Large intestine (tissue), 3 donors: ENCODE results near the gene ATP1A1. TPM values are rescaled to one million over a fixed set of nuclear protein-coding genes. Genes with fewer than 3 reads are reported as not detected.

Experiments used
- DNase-seq, 2 donors: peaks; one replicate each; pipeline versions ENCODE4 v3.0.0 to v3.0.0-alpha.2; 2013
- H3K27ac ChIP-seq: one replicate; pipeline ENCODE4 v1.5.1; 2013; ENCODE audit warnings: low read length
- H3K27me3 ChIP-seq: 2 replicates; pipeline ENCODE4 v1.6.1; 2013; ENCODE audit warnings: low read length; ENCODE audit not compliant: control insufficient read depth, insufficient read depth
- H3K36me3 ChIP-seq: 2 replicates; pipeline ENCODE4 v1.6.1; 2013; ENCODE audit warnings: low read length; ENCODE audit not compliant: control insufficient read depth, insufficient read depth
- H3K4me1 ChIP-seq: one replicate; pipeline ENCODE4 v1.6.1; 2013; ENCODE audit warnings: low read length; ENCODE audit not compliant: control insufficient read depth, insufficient read depth
- H3K4me3 ChIP-seq: one replicate; pipeline ENCODE4 v1.5.1; 2013; ENCODE audit warnings: low read length
- H3K9me3 ChIP-seq: one replicate; pipeline ENCODE4 v1.6.1; 2013; ENCODE audit warnings: mild to moderate bottlenecking, low read depth, low read length, moderate library complexity; ENCODE audit not compliant: control insufficient read depth
- WGBS: methylation state at CpG from one replicate; pipeline ENCODE4 v1.1.5; 2013; ENCODE audit warnings: low lambda C conversion rate; ENCODE audit not compliant: insufficient coverage; 5-methylcytosine and 5-hydroxymethylcytosine counted together
- polyA plus RNA-seq: library from polyadenylated mRNA; unstranded; fragments of 120-200 nt; gene quantifications from one replicate; pipeline ENCODE4 v1.2.1, GENCODE V29; 2013

ATP1A1 gene
- polyA plus RNA-seq, 1 donor: 823 TPM

DNA sequence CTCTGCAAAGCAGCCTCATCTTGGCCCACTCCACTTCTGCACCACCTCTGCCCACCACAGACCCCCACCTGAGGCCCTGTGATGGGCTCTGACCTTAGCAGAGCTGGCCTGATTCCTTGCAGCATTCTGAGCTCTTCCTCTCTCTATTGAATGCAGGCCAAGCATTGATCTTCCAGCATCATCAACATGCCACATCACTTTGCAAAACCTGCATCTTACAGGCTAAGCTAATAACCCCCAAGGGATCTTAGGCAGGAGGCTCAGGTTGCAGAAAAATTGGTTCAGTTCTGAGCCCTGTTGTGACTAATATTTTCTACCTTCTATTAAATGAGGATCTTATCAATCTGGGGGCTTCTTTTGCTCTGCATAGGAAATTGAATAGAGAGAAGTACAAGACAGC, 78.7 kb downstream of the ATP1A1 start:
- no peaks in the 10 kb centered on the region for H3K9me3 ChIP-seq
- DNase-seq: no peak
- H3K27ac ChIP-seq: no peak overlapping the region
- peaks cover 8% of the 10 kb centered on the region for H3K4me1 ChIP-seq
- no peaks in the 10 kb centered on the region for H3K27me3 ChIP-seq
- H3K4me3 ChIP-seq: no peak overlapping the region
- no peaks in the 10 kb centered on the region for H3K36me3 ChIP-seq

DNA sequence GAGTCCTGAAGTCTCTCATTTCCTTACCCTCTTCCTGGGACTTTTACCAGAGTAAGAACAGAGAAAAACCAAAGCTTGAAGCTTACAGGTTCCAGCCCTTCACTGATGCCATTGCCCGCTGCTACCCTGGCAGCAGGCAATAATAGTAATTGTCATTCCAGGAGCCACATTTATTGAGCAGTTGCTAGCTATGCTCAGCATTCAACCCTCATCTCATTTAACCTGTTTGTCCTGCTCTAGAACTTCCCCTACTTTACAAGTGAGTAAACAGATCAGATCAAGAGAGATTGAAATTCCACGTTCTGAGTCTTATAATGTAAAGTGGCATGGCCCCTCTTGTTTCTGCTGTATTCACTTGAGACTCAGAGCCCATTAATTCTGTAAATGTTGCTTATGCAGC, 80.4 kb downstream of the ATP1A1 start:
- no peaks in the 10 kb centered on the region for H3K27me3 ChIP-seq
- H3K9me3 ChIP-seq: no peaks in the 10 kb centered on the region
- H3K27ac ChIP-seq: no peak overlapping the region
- no peaks in the 10 kb centered on the region for H3K36me3 ChIP-seq
- DNase-seq: no peak
- no peak overlapping the region for H3K4me3 ChIP-seq
- H3K4me1 ChIP-seq: peaks cover 8% of the 10 kb centered on the region
- no CpG with 5 or more reads among the region's 2 CpGs for WGBS

DNA sequence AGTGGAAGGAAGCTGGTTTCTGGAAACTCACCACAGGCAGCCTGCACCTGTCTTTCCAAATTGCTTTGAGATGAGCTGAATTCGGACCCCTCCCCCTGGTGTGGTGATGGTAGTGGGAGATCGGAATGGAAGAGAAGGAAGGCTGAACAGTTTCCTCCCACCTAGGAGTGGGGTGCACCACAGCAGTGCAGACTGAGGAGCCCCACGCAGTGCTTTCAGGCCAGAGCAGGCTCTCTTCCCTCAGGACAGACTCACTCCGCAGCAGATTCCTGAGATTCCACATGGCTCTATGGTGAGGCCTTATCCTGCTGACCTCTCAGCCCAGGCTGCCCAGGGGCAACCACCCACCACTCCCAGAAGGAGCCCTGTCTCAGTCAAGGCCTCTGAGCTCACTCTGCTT, 80.9 kb downstream of the ATP1A1 start:
- no peaks in the 10 kb centered on the region for H3K36me3 ChIP-seq
- peaks cover 8% of the 10 kb centered on the region for H3K4me1 ChIP-seq

More for the DNA sequence above, 80.9 kb downstream of the ATP1A1 start:
- WGBS: no CpG with 5 or more reads among the region's 4 CpGs
- Histone ChIP-seq H3K4me3 (no peak overlapping the region), H3K27me3 (no peaks in the 10 kb centered on the region), H3K9me3 (no peaks in the 10 kb centered on the region), H3K27ac (no peak overlapping the region)
- no peak for DNase-seq

Other genes with a start within 250 kb of the ATP1A1 start
- 28.6 TPM for gene CD58, start 197.8 kb downstream of the ATP1A1 start, polyA plus RNA-seq